A549 (cell line): ENCODE measurements around the gene CBFA2T2. TPM values are rescaled to one million over a fixed set of nuclear protein-coding genes. Genes with fewer than 3 reads are reported as not detected.

Experiments
- ATAC-seq, 2 experiments: fragments of 200-7000 bp in 1 of 2; fragments of >200 bp in 1 of 2; cut with Nextera tagmentation in 1 of 2; cut with Tn5 transposase in 1 of 2; 3 replicates each; pipeline versions ENCODE4 v1.8.0 to v1.9.1; 2018 to 2020; ENCODE audit warnings: mild to moderate bottlenecking in 1 of 2, moderate library complexity in 1 of 2
- CTCF ChIA-PET: fragments of 300-600 bp; sonication (Branson Sonifier 250); formaldehyde crosslinking; extraction: SDS; loops from one replicate; lab custom pipeline; 2021; ENCODE audit warnings: antibody characterized with exemption, inconsistent platforms; lab: Yijun Ruan, JAX
- POLR2A ChIA-PET: fragments of 350-600 bp; formaldehyde crosslinking; extraction: SDS; loops from one replicate; lab custom pipeline; 2021; ENCODE audit warnings: antibody characterized with exemption, inconsistent platforms; lab: Yijun Ruan, JAX
- DNase-seq, 2 experiments: peaks; one replicate each; pipeline versions ENCODE4 v3.0.0 to v3.0.0-alpha.2; 2011 to 2016; ENCODE audit warnings: low read depth in 1 of 2, low spot score in 1 of 2
- FAIRE-seq: peaks from 2 replicates; lab custom pipeline; 2011; peaks lifted over from hg19 to GRCh38; lab: Jason Lieb, UNC
- H3K27ac ChIP-seq, 2 experiments: fragments of >200 bp; sonication (Bioruptor Twin); formaldehyde crosslinking; 3 replicates each; pipeline ENCODE4 v1.5.1; 2016 to 2017
- H3K4me1 ChIP-seq: fragments of >200 bp; sonication (Bioruptor Twin); formaldehyde crosslinking; 3 replicates; pipeline ENCODE4 v1.6.1; 2016
- H3K4me2 ChIP-seq: fragments of >200 bp; sonication (Bioruptor Twin); formaldehyde crosslinking; 3 replicates; pipeline ENCODE4 v1.6.1; 2016
- H3K4me3 ChIP-seq: fragments of >200 bp; sonication (Bioruptor Twin); formaldehyde crosslinking; 3 replicates; pipeline ENCODE4 v1.5.1; 2016
- H3K9me3 ChIP-seq: fragments of >200 bp; sonication (Bioruptor Twin); formaldehyde crosslinking; 3 replicates; pipeline ENCODE4 v1.6.1; 2016
- CEBPB ChIP-seq, 2 experiments: fragments of >200 bp in 1 of 2; sonication (Bioruptor Twin) in 1 of 2; formaldehyde crosslinking in 1 of 2; IDR thresholded peaks; 2 replicates each; pipeline ENCODE4 v1.6.1; 2012 to 2016
- CHD2 ChIP-seq: fragments of 150-350 bp; IDR thresholded peaks from 2 replicates; pipeline ENCODE4 v1.6.1; 2014; ENCODE audit warnings: low read length; ENCODE audit not compliant: partially characterized antibody
- EHF ChIP-seq: fragments of 250-450 bp; sonication (Bioruptor Pico); IDR thresholded peaks from 2 replicates; pipeline ENCODE4 v1.5.0; 2020; ENCODE audit warnings: mild to moderate bottlenecking
- GATA3 ChIP-seq: IDR thresholded peaks from 2 replicates; pipeline ENCODE4 v1.6.1; 2012; ENCODE audit warnings: borderline replicate concordance
- HOXB13 ChIP-seq: fragments of 250-450 bp; sonication (Bioruptor Pico); IDR thresholded peaks from 2 replicates; pipeline ENCODE4 v1.5.0; 2020; ENCODE audit warnings: low read depth, mild to moderate bottlenecking, moderate library complexity
- JUN ChIP-seq, 2 experiments: fragments of >200 bp; sonication (Bioruptor Twin); formaldehyde crosslinking; IDR thresholded peaks; 2 replicates in 1 of 2; 3 replicates in 1 of 2; pipeline ENCODE4 v1.6.1; 2016 to 2017
- KDM5A ChIP-seq: fragments of 200-600 bp; sonication (generic); IDR thresholded peaks from 2 replicates; pipeline ENCODE4 v1.6.1; 2016; ENCODE audit warnings: antibody characterized with exemption, mild to moderate bottlenecking
- NFE2L2 ChIP-seq: fragments of 150-350 bp; conservative IDR thresholded peaks from 2 replicates; pipeline ENCODE4 v1.6.1; 2014; ENCODE audit warnings: low read length
- NPAS2 ChIP-seq: fragments of 250-450 bp; sonication (Bioruptor Pico); IDR thresholded peaks from 2 replicates; pipeline ENCODE4 v1.8.0; 2022; ENCODE audit warnings: mild to moderate bottlenecking, moderate library complexity, borderline replicate concordance
- NR3C1 ChIP-seq: fragments of >200 bp; sonication (Bioruptor Twin); formaldehyde crosslinking; IDR thresholded peaks from 3 replicates; pipeline ENCODE4 v1.6.1; 2017
- PBX3 ChIP-seq: IDR thresholded peaks from 2 replicates; pipeline ENCODE4 v1.6.1; 2012
- PHF8 ChIP-seq: fragments of 200-600 bp; sonication (generic); IDR thresholded peaks from 2 replicates; pipeline ENCODE4 v1.6.1; 2016; ENCODE audit warnings: low read depth, mild to moderate bottlenecking, antibody characterized with exemption, moderate library complexity, borderline replicate concordance
- RCOR1 ChIP-seq: fragments of 150-350 bp; IDR thresholded peaks from 2 replicates; pipeline ENCODE4 v1.6.1; 2014; ENCODE audit warnings: antibody characterized with exemption, low read length, low read depth
- SMC3 ChIP-seq: fragments of >200 bp; sonication (Bioruptor Twin); formaldehyde crosslinking; IDR thresholded peaks from 3 replicates; pipeline ENCODE4 v1.6.1; 2018; ENCODE audit warnings: inconsistent platforms
- SREBF2 ChIP-seq: fragments of 450-650 bp; IDR thresholded peaks from 2 replicates; pipeline ENCODE4 v1.6.1; 2014; ENCODE audit warnings: mild to moderate bottlenecking, moderate library complexity
- ZC3H11A ChIP-seq: fragments of 450-650 bp; IDR thresholded peaks from 2 replicates; pipeline ENCODE4 v1.6.1; 2014; ENCODE audit warnings: antibody characterized with exemption, mild to moderate bottlenecking
- WGBS: methylation state at CpG from one replicate; pipeline ENCODE4 v1.1.6; 2017; ENCODE audit errors: missing lambda C conversion rate; 5-methylcytosine and 5-hydroxymethylcytosine counted together
- polyA plus RNA-seq, 4 experiments: library from polyadenylated mRNA; depleted of rRNA in 3 of 4; stranded (reverse); fragments of >200 nt; fragmentation: RNase III in 1 of 4; extraction: RNeasy Plus Mini Kit Qiagen cat#74134 plus additional on column Dnase treatment in 1 of 4; gene quantifications; 2 replicates in 3 of 4; 3 replicates in 1 of 4; pipeline ENCODE4 v1.2.3, GENCODE V29; 2011 to 2017
- TF ChIP-seq, protein P1 (sequence below): IDR thresholded peaks from 2 replicates; pipeline ENCODE4 v1.6.1; 2012; ENCODE audit warnings: low read depth, borderline replicate concordance
- TF ChIP-seq, protein P2 (sequence below): IDR thresholded peaks from 2 replicates; pipeline ENCODE4 v1.6.1; 2012
- TF ChIP-seq, protein P3 (sequence below): fragments of >200 bp; sonication (Bioruptor Twin); formaldehyde crosslinking; IDR thresholded peaks from 3 replicates; pipeline ENCODE4 v1.6.1; 2016
- TF ChIP-seq, protein P4 (sequence below): fragments of 250-450 bp; sonication (Bioruptor Pico); IDR thresholded peaks from 2 replicates; pipeline ENCODE4 v1.5.0; 2020; ENCODE audit warnings: low read depth, mild to moderate bottlenecking, moderate library complexity
- TF ChIP-seq, protein P5 (sequence below): fragments of 450-650 bp; IDR thresholded peaks from 2 replicates; pipeline ENCODE4 v1.6.1; 2014; ENCODE audit warnings: antibody characterized with exemption

The CBFA2T2 gene
- polyA plus RNA-seq, 2 of the 4 experiments (the other 2 are of a cell fraction) = 6.8 to 9.4 TPM

GRCh38 chr20:33575282-33575681 lies 85.4 kb downstream of the CBFA2T2 start (continued):
- TF ChIP-seq, protein P1, sequence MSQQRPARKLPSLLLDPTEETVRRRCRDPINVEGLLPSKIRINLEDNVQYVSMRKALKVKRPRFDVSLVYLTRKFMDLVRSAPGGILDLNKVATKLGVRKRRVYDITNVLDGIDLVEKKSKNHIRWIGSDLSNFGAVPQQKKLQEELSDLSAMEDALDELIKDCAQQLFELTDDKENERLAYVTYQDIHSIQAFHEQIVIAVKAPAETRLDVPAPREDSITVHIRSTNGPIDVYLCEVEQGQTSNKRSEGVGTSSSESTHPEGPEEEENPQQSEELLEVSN = no peak
- no peak for TF ChIP-seq CEBPB (IDR thresholded peaks at IDR 0.05)

- CTCF ChIA-PET = interaction anchor here (0.8 to 1.6 kb wide), 5 partner anchors 10 to 92 kb away, joined by 3 to 4 read pairs (median 4); no protein-coding TSS in a partner anchor
- Histone ChIP-seq H3K4me2 (no peak overlapping the region), H3K4me3 (no peak overlapping the region), H3K9me3 (no peaks in the 10 kb centered on the region), H3K27ac (no peak overlapping the region), H3K4me1 (no peaks in the 10 kb centered on the region)
- DNase-seq (peak in 1 of 2 experiments; percentile 12), ATAC-seq (peak; percentile 70 to 81; a peak in 5 of 6 replicates), FAIRE-seq (no peak)
- TF ChIP-seq NFE2L2 (no peak), NR3C1 (no peak), EHF (no peak), SREBF2 (no peak), JUN (IDR thresholded peaks at IDR 0.05) (no peak), ZC3H11A (no peak), PHF8 (no peak), GATA3 (no peak), KDM5A (no peak), NPAS2 (CRISPR knock-in tag) (no peak), PBX3 (no peak), SMC3 (no peak), HOXB13 (no peak), RCOR1 (no peak), CHD2 (no peak)
- TF ChIP-seq, protein P2, sequence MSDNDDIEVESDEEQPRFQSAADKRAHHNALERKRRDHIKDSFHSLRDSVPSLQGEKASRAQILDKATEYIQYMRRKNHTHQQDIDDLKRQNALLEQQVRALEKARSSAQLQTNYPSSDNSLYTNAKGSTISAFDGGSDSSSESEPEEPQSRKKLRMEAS = no peak
- TF ChIP-seq, protein P3, sequence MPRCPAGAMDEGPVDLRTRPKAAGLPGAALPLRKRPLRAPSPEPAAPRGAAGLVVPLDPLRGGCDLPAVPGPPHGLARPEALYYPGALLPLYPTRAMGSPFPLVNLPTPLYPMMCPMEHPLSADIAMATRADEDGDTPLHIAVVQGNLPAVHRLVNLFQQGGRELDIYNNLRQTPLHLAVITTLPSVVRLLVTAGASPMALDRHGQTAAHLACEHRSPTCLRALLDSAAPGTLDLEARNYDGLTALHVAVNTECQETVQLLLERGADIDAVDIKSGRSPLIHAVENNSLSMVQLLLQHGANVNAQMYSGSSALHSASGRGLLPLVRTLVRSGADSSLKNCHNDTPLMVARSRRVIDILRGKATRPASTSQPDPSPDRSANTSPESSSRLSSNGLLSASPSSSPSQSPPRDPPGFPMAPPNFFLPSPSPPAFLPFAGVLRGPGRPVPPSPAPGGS = no peak
- TF ChIP-seq, protein P4, sequence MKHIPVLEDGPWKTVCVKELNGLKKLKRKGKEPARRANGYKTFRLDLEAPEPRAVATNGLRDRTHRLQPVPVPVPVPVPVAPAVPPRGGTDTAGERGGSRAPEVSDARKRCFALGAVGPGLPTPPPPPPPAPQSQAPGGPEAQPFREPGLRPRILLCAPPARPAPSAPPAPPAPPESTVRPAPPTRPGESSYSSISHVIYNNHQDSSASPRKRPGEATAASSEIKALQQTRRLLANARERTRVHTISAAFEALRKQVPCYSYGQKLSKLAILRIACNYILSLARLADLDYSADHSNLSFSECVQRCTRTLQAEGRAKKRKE (CRISPR knock-in tag) = no peak
- TF ChIP-seq, protein P5, sequence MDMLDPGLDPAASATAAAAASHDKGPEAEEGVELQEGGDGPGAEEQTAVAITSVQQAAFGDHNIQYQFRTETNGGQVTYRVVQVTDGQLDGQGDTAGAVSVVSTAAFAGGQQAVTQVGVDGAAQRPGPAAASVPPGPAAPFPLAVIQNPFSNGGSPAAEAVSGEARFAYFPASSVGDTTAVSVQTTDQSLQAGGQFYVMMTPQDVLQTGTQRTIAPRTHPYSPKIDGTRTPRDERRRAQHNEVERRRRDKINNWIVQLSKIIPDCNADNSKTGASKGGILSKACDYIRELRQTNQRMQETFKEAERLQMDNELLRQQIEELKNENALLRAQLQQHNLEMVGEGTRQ = no peak
- TF ChIP-seq, protein P1 = no peak
- 44% methylated on average over 4 of the region's 4 CpGs for WGBS
- POLR2A ChIA-PET = no interaction called here
These were observed 86.7 kb downstream of the CBFA2T2 start for GRCh38 chr20:33576432-33577125.
